DOHH2 (cell line): ENCODE results near the gene RASGRF1.

ENCODE experiments used
- EZH2phosphoT487 ChIP-seq: fragments of 200-600 bp; sonication (generic); IDR thresholded peaks from 2 replicates; pipeline ENCODE4 v1.6.1; 2017; ENCODE audit warnings: borderline replicate concordance, mild to moderate bottlenecking, antibody characterized with exemption, low read length, moderate library complexity, mixed read lengths
- TF ChIP-seq, protein P1 (sequence below): fragments of 200-600 bp; sonication (generic); IDR thresholded peaks from one replicate; pipeline ENCODE4 v1.5.1; 2014; ENCODE audit warnings: antibody characterized with exemption, mild to moderate bottlenecking, low read depth, low read length; ENCODE audit not compliant: poor library complexity, severe bottlenecking

GRCh38 chr15:79067969-79068368 lies 22.6 kb downstream of the RASGRF1 start:
- TF ChIP-seq, protein P1, sequence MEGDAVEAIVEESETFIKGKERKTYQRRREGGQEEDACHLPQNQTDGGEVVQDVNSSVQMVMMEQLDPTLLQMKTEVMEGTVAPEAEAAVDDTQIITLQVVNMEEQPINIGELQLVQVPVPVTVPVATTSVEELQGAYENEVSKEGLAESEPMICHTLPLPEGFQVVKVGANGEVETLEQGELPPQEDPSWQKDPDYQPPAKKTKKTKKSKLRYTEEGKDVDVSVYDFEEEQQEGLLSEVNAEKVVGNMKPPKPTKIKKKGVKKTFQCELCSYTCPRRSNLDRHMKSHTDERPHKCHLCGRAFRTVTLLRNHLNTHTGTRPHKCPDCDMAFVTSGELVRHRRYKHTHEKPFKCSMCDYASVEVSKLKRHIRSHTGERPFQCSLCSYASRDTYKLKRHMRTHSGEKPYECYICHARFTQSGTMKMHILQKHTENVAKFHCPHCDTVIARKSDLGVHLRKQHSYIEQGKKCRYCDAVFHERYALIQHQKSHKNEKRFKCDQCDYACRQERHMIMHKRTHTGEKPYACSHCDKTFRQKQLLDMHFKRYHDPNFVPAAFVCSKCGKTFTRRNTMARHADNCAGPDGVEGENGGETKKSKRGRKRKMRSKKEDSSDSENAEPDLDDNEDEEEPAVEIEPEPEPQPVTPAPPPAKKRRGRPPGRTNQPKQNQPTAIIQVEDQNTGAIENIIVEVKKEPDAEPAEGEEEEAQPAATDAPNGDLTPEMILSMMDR, result no peak
- no peak for TF ChIP-seq EZH2phosphoT487
